ENCODE results near the gene GPR149.
"Not testable (repeated sequence)": the region's sequence is repeated elsewhere in the genome, so short reads cannot be mapped to it uniquely, and the experiment has no call there.

GPR149 gene

GRCh38 chr3:154430014-154430413, at the start of gene GPR149:
Gene GPR149, minus strand, starts transcription at chr3:154430190. Its CDS starts 575 bp downstream, at chr3:154429615.
- no peak for DNase-seq (ENCODE audit: low read depth)

GRCh38 chr3:154473769-154474168, 43.8 kb upstream of the GPR149 start:
- DNase-seq (ENCODE audit: low read depth), result no peak

- no peak for DNase-seq (ENCODE audit: low read depth)
These were observed 39.6 kb upstream of the GPR149 start for GRCh38 chr3:154469585-154469984.

GRCh38 chr3:154464440-154465190, 34.6 kb upstream of the GPR149 start:
- DNase-seq (ENCODE audit: low read depth), result no peak

- no peak for DNase-seq (ENCODE audit: low read depth)
These were observed 28.6 kb upstream of the GPR149 start for GRCh38 chr3:154458560-154458959.

GRCh38 chr3:154439081-154439480, 9.1 kb upstream of the GPR149 start:
- DNase-seq (ENCODE audit: low read depth), result not testable (repeated sequence)

- DNase-seq (ENCODE audit: low read depth), result no peak
These were observed 1.1 kb upstream of the GPR149 start for GRCh38 chr3:154431043-154431442.

- no peak for DNase-seq (ENCODE audit: low read depth)
These were observed 1.4 kb downstream of the GPR149 start for GRCh38 chr3:154428286-154429206.

GRCh38 chr3:154427685-154428285, 2.2 kb downstream of the GPR149 start:
- no peak for DNase-seq (ENCODE audit: low read depth)

GRCh38 chr3:154422694-154423093, 7.3 kb downstream of the GPR149 start:
- no peak for DNase-seq (ENCODE audit: low read depth)

GRCh38 chr3:154421083-154421482, 8.9 kb downstream of the GPR149 start:
- DNase-seq (ENCODE audit: low read depth), result no peak

GRCh38 chr3:154398084-154398967, 31.7 kb downstream of the GPR149 start:
- DNase-seq (ENCODE audit: low read depth), result no peak

GRCh38 chr3:154389861-154390260, 40.1 kb downstream of the GPR149 start:
- no peak for DNase-seq (ENCODE audit: low read depth)

- no peak for DNase-seq (ENCODE audit: low read depth)
These were observed 45.5 kb downstream of the GPR149 start for GRCh38 chr3:154384479-154384878.

GRCh38 chr3:154378311-154378710, 51.7 kb downstream of the GPR149 start:
- no peak for DNase-seq (ENCODE audit: low read depth)

- DNase-seq (ENCODE audit: low read depth), result no peak
These were observed 62.8 kb downstream of the GPR149 start for GRCh38 chr3:154367221-154367620.

GRCh38 chr3:154364849-154365248, 65.1 kb downstream of the GPR149 start:
- DNase-seq (ENCODE audit: low read depth), result no peak

- no peak for DNase-seq (ENCODE audit: low read depth)
These were observed 68.9 kb downstream of the GPR149 start for GRCh38 chr3:154361099-154361498.

GRCh38 chr3:154356009-154356408, 74.0 kb downstream of the GPR149 start:
- DNase-seq (ENCODE audit: low read depth), result no peak

GRCh38 chr3:154349223-154349622, 80.8 kb downstream of the GPR149 start:
- no peak for DNase-seq (ENCODE audit: low read depth)

GRCh38 chr3:154345422-154346122, 84.4 kb downstream of the GPR149 start:
- DNase-seq (ENCODE audit: low read depth), result no peak

All from activated T-cell treated with anti-CD3 and anti-CD28 coated beads for 1 hour (primary cell).